GM03348 (cell line): Measurements from ENCODE around the gene CFAP299.

Experiments used
- DNase-seq: peaks from one replicate; pipeline ENCODE4 v3.0.0; 2012; ENCODE audit warnings: low spot score

Gene CFAP299

GRCh38 chr4:80926891-80927290 is 591.4 kb downstream of the CFAP299 start:
- no peak for DNase-seq

GRCh38 chr4:80927420-80927819 is 591.9 kb downstream of the CFAP299 start:
- no peak for DNase-seq

GRCh38 chr4:80931631-80932081 is 596.1 kb downstream of the CFAP299 start:
- no peak for DNase-seq

GRCh38 chr4:80948141-80948540 is 612.6 kb downstream of the CFAP299 start:
- DNase-seq, result peak; percentile 13

GRCh38 chr4:80948995-80949394 is 613.5 kb downstream of the CFAP299 start:
- DNase-seq, result no peak

GRCh38 chr4:80956421-80956820 is 620.9 kb downstream of the CFAP299 start:
- DNase-seq, result no peak

- peak; percentile 18 for DNase-seq
Measured at GRCh38 chr4:80963051-80963450, 627.5 kb downstream of the CFAP299 start.

GRCh38 chr4:80967346-80967745 is 631.8 kb downstream of the CFAP299 start:
- DNase-seq, result peak; percentile 24

GRCh38 chr4:80980239-80980638 is 644.7 kb downstream of the CFAP299 start:
- no peak for DNase-seq

- DNase-seq, result no peak
Measured at GRCh38 chr4:80986011-80986410, 650.5 kb downstream of the CFAP299 start.

- peak; percentile 58 for DNase-seq
Measured at GRCh38 chr4:80989921-80990544, 654.5 kb downstream of the CFAP299 start.

GRCh38 chr4:80990851-80991250 is 655.3 kb downstream of the CFAP299 start:
- no peak for DNase-seq

GRCh38 chr4:80999943-81000342 is 664.4 kb downstream of the CFAP299 start:
- DNase-seq, result no peak

GRCh38 chr4:81003597-81004111 is 668.1 kb downstream of the CFAP299 start:
- no peak for DNase-seq

GRCh38 chr4:81007417-81007816 is 671.9 kb downstream of the CFAP299 start:
- no peak for DNase-seq
